ENCODE data around the gene SLAMF8.
A peak's percentile ranks its signal among the peaks of the same experiment; 100 is the strongest.

The SLAMF8 gene

GRCh38 chr1:159826441-159827101 is at the start of gene SLAMF8:
Gene SLAMF8 (plus strand): TSS chr1:159826873. CDS start chr1:159826899, 26 bp downstream.
- peak in 28 of 42 donors; percentile 14 to 59 (median 29) for DNase-seq
- intact Hi-C loops (cut with DNase I) = no loop called here

DNA sequence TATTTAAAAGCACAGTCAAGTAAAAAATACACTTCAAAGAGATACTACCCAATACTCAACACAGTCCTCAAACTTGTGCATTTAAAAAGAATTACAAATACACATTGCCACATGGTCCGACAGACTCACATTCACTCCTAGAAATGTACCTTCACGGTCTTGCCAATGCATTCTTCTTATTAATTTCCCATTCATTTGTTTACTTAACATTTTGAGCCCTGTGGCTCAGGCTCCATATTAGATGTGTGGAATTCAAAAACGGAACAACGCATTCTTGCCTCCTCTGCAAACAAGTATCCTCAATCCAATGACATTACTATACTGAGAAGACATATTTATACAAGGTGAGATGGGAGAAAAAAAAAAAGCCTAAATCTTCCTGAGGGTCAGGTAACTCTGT is 48.4 kb upstream of the SLAMF8 start:
- intact Hi-C loops (cut with DNase I) = no loop called here
- no peak for DNase-seq

- intact Hi-C loops (cut with DNase I) = no loop called here
- DNase-seq = no peak
Measured at GRCh38 chr1:159779403-159779851, 47.2 kb upstream of the SLAMF8 start.

DNA sequence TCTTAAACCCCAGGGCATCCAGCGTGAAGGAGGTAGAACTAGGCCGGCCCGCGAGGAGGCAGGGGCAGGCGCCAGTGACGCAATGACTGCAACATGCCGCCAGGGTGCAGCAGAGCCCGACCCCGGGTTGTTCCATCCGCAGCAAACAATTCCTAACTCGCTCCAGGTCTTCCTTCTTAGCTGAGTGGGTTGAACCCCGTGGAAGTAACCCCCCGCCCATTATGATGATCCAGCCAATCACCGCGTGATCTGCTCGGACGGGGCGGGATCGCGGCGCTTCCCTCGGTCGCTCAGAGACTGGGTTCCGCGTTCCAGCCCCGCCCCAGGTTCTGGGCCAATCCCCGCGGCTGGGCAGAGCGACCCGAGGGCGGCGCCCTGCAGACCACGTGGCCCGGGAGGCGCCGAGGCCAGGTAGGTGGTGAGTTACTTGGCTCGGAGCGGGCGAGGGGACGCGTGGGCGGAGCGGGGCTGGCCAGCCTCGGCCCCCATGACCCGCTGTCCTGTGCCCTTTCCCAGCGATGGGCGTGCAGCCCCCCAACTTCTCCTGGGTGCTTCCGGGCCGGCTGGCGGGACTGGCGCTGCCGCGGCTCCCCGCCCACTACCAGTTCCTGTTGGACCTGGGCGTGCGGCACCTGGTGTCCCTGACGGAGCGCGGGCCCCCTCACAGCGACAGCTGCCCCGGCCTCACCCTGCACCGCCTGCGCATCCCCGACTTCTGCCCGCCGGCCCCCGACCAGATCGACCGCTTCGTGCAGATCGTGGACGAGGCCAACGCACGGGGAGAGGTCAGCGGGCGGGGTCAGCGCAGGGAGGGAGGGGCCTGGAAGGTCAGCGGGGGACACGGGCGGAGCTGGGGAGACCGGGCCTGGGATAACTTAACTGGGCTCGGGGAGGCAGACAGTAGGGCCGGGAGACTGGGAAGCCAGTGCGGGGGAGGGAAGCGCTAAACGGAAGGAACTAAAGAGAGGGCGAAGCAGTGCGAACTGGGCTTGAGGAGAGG is 45.8 kb upstream of the SLAMF8 start, which contains the start of gene DUSP23:
DUSP23 (plus strand) TSS at position 380 of the 1,000 bp plus-strand sequence; CDS start at position 519, 139 bp downstream.
- DNase-seq = peak; percentile 93 to 99 (median 98)
- intact Hi-C loops (cut with DNase I) = no loop called here

DNA sequence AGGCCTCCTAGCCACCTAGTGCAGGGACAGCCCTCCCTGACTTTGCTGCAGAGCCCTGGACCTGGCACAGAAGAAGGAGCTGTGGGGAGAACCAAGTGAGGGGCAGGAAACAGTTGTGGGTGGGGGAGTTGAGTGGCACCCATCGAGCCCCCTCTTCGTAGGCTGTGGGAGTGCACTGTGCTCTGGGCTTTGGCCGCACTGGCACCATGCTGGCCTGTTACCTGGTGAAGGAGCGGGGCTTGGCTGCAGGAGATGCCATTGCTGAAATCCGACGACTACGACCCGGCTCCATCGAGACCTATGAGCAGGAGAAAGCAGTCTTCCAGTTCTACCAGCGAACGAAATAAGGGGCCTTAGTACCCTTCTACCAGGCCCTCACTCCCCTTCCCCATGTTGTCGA is 44.7 kb upstream of the SLAMF8 start:
- intact Hi-C loops (cut with DNase I) = no loop called here
- DNase-seq = no peak

DNA sequence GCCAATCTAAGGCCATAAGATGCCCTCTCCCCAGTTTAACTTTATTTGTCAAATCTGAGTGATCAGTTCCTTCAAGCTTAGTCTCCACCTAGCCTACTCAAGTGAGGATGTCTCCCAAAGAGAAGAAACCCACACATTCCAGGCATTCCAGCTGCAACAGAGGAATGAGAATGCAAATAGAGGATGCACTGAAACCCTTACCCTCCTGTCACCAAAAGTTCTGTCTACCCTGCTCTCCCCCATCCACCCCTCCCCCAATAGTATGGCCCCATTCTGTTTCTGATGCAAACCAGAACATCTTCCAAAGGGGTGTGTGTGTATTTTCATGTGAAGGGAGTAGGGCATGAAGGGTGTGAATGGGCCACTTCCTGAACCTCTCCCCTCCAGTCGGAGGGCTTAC is 42.9 kb upstream of the SLAMF8 start:
- intact Hi-C loops (cut with DNase I) = no loop called here
- no peak for DNase-seq

- intact Hi-C loops (cut with DNase I) = no loop called here
- no peak for DNase-seq
Measured at GRCh38 chr1:159786465-159786864, 40.2 kb upstream of the SLAMF8 start.

DNA sequence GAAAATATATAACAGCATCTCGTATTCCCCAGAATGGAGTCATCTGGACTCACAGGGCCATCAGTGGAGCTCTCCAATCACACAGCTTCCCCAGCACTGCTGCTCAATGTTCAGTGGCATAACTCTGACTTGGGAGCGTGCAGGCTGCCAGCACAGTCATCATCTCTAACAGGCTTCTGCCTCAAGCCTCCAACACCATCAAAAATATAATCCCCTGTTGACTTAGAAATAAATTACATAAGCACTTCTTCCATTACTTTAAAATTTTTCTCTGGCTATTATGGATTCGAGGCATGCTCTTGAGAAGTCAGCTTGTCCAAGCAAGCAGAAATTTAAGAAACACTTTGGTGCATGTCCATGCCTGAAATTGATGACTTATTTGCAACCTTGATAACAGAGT is 39.7 kb upstream of the SLAMF8 start:
- intact Hi-C loops (cut with DNase I) = no loop called here
- no peak for DNase-seq

- peak in 2 of 42 donors; percentile 10 to 18 for DNase-seq
- intact Hi-C loops (cut with DNase I) = no loop called here
Measured at GRCh38 chr1:159790237-159790917, 36.3 kb upstream of the SLAMF8 start.

- intact Hi-C loops (cut with DNase I) = no loop called here
- no peak for DNase-seq
Measured at GRCh38 chr1:159791031-159791430, 35.6 kb upstream of the SLAMF8 start.

GRCh38 chr1:159791461-159791860 is 35.2 kb upstream of the SLAMF8 start:
- intact Hi-C loops (cut with DNase I) = no loop called here
- peak in 8 of 42 donors; percentile 15 to 62 (median 34) for DNase-seq

- intact Hi-C loops (cut with DNase I) = loop anchor here (5.0 kb wide), 1 partner anchor 97 kb away; no protein-coding TSS in a partner anchor
- DNase-seq = no peak
Measured at GRCh38 chr1:159795534-159795933, 31.1 kb upstream of the SLAMF8 start.

- peak in 37 of 42 donors; percentile 23 to 84 (median 62) for DNase-seq
- intact Hi-C loops (cut with DNase I) = loop anchor here (5.0 kb wide), 1 partner anchor 93 kb away; no protein-coding TSS in a partner anchor
Measured at GRCh38 chr1:159798893-159799292, 27.8 kb upstream of the SLAMF8 start.

DNA sequence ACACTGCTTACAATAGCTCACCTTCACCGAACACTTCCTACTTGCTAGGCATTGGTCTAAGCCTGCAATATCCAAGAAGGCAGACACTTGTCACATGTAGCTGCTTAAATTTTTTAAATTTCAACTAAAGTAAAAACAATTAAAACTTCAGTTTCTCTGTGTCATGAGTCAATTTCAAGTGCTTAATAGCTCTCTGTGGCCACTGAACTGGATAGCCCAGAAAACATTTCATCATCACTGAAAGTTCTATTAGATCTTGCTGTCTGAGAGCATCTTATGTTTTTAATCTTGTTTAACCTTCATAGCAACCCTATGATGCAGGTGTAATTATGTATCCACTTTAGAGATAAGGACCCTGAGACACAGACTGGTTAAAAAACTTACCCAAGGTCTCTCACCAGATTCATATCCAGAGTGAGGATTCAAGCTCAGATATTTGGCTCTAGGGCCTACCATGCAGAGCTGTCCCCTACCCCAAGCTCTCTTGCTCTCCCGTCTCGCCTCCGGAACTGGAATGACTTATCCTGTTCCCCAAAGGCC is 27.2 kb upstream of the SLAMF8 start:
- DNase-seq = no peak
- intact Hi-C loops (cut with DNase I) = loop anchor here (5.0 kb wide), 1 partner anchor 93 kb away; no protein-coding TSS in a partner anchor

DNA sequence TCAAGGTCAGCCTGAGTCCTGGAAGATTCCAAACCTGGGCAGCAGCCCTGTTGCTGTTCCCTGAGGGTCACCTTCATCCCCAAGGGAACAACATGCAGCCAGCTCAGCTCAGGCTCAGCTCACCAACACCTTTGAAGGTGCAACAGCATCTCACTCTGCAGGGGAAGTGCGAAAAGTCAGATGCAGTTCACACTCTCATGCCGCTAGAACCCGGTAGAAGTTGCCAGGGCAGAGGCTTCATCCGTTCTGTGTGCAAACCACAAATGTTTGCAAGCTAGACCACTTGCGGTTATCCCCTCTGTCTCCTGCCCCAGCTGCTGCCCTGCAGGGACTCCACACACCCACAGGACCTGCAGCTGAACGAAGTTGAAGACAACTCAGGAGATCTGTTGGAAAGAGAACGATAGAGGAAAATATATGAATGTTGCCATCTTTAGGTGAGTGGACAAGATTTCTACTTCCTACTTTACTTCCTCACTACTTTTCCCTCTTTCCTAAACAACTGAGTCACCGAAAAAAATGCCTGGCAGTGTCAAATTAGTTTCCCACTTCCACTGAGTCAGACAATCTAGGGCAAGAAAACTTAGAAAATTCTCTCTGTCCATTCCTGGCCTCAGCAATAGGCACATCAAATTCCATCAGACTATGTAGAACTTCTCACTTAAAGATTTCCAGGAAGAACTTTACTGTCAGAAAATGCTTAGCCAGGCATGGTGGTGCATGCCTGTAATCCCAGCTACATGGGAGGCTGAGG is 26.3 kb upstream of the SLAMF8 start:
- intact Hi-C loops (cut with DNase I) = no loop called here
- no peak for DNase-seq

- no peak for DNase-seq
- intact Hi-C loops (cut with DNase I) = no loop called here
Measured at GRCh38 chr1:159802111-159802510, 24.6 kb upstream of the SLAMF8 start, which contains the start of gene FCRL6. Gene FCRL6 (plus strand): TSS chr1:159802360. CDS start chr1:159802425, 65 bp downstream.

DNA sequence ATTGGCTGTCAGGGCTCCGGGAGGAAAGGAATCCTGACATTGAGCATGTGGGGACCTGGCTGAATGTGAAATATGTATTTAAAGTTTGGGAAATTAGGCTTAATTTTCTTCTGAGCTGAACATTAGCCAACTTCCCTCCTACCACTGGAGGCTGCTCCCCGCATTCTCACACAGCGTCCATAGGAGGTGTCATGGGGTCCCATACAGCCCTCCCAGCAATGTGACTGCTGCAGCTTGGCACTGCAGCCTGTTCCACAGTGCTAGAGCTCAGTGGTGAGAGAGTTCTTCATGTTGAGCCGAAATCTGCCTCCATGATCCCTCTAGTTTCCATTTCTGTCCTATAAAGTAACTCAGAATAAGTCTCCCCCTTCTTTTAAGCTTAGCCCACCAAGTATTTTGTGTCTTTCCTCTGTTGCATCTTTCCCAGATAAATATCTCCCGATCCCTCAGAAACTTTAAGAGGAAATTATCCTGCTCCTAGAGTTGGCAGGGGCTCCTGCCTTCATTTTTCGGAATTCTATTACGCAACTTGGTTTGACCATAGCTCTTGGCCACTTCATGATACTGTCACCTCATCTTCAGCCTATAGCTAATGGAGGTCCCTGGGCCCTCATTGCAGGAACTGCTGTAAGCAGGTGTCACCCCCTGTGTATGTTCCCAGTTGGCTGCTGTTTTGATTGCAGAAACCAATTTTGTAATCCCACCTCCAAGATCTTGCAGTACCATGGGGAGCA is 22.6 kb upstream of the SLAMF8 start:
- no peak for DNase-seq
- intact Hi-C loops (cut with DNase I) = no loop called here
